HG02938 (cell line): ENCODE results near the gene PIAS3.
A peak's percentile ranks its signal among the peaks of the same experiment; 100 is the strongest.
"Not testable (repeated sequence)": the region's sequence is repeated elsewhere in the genome, so short reads cannot be mapped to it uniquely, and the experiment has no call there.

ENCODE experiments used
- ATAC-seq: cut with Tn5 transposase; IDR thresholded peaks from one replicate; pipeline ENCODE4 v1.9.1; 2021; ENCODE audit warnings: mild to moderate bottlenecking, moderate library complexity; ENCODE audit not compliant: unreplicated experiment

Gene PIAS3

GRCh38 chr1:145826030-145826429 lies 32.9 kb downstream of the PIAS3 start:
- ATAC-seq, result no peak

DNA sequence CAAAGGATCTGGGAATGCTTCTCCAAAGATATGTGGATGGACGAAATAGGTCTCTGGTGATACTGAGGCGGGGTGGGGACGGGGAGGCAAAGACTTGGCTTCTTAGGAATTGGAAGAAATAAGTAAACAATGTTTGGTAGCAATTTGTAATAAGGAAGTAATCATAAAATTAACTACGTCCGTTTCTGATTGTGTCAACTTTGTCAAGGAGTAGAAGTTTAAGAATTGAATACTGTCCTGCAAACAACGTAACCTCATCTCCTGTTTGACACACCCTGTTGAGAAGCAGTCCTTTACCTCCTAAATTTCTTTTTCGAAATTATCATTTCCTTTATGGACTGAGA lies 34.4 kb downstream of the PIAS3 start:
- ATAC-seq, result no peak

DNA sequence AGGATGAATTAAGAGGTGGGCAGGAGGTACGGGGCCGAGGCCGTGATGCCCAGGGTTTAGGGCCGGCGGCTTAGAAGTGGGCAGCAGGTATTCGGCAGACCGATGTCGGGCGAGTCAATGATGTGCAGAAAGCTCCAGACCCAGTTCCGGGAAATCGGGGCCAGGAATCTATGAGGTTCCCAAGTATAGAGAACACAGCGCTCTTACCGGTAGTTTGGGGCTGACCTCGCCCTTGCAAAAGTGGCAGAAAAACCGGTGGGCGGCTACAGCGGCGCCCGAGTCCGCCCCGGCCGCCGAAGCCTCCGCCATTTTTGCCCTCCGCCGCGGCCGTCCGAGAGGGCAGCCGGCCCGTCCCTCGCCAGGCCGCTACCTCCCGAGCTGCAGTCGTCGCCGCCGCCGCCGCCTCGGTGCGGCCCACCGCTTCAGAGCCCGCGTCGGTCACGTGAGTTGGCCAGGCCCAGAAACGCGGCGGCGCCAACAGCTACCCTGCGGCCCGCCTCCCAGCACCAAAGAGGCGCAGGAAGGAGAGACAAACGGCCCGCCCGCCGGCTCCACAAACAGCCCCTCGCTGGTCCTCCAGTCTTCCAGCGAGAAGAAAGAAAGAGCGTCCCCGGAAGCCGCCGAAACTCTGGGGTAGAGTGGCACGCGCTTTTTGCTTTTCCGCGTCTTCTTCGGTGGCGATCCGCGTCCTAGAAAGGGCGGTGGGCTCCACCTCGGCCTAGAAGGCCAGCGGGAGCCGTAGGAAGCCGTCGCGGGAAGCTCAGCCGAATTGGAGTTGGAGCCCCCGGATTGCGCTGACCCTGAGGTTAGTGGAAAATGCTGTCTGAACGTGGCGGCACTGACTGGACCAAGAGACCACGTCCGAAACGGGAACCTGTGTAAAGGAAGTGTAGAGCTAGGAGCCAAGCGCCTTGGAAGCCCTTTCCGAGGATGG lies 35.0 kb downstream of the PIAS3 start, which contains the start of the genes POLR3C and RNF115:
Gene POLR3C (plus strand): TSS at position 636 of the 934 bp plus-strand sequence. CDS start 1,577 bp downstream, outside the sequence.
Gene RNF115 (minus strand): TSS at position 531 of the 934 bp plus-strand sequence. CDS start 222 bp downstream, at position 309.
- peak; percentile 75 for ATAC-seq

GRCh38 chr1:145822779-145823331 lies 36.0 kb downstream of the PIAS3 start:
- not testable (repeated sequence) for ATAC-seq

GRCh38 chr1:145818095-145818494 lies 40.8 kb downstream of the PIAS3 start:
- ATAC-seq, result not testable (repeated sequence)

DNA sequence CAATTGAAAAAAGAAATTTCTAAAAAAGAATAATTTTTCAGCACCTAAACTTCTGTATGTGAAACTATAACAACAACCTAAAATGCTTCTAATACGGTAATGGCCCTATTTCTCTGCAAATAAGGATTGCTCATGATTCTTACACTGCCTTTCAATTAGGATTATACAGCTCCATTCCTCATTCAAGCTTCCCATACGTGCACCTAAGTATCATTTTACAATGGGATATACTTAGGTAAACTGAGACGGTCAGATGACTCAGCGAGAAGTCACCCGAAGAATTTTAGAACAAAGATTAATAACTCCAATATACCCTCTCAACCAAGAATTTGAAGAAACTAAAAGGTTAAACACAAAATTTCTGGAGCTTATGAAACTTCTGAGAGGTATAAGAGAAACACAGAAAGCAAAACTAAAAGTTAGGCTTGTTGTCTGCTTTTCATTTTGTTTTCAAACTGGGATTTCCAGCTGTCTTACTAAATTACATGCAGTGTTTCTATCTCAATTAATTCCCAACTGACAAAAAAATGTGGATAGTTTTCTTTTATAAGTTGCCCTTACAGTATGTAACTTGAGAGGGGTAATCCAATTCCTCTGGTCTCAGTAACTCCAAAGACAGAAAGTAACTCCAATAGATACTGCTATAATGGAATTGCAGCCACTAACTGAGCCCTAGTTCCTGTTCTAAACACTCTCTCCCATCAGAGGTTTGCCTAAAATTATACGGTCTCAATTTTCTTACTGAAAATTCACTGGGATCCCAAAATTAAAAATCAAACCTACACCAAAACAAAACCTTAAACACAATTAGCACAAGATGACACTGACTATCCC lies 45.7 kb downstream of the PIAS3 start:
- not testable (repeated sequence) for ATAC-seq

GRCh38 chr1:145806844-145807243 lies 52.0 kb downstream of the PIAS3 start:
- no peak for ATAC-seq

DNA sequence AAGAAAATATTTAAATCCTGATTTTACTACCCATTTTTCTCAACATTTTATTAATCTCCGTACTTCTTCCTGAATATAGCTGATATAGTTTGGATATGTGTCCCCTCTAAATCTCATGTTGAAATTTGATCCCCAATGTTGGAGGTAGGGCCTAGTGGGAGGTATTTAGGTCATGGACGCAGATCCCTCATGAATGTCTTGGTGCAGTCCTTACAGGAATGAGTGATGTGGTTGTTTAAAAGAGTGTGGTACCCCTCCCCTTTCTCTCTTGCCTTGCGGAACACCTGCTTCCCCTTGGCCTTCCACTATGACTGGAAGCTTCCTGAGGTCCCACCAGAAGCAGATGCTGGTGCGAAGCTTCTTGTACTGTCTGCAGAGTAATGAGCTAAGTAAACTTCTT lies 52.5 kb downstream of the PIAS3 start:
- no peak for ATAC-seq

- no peak for ATAC-seq
Measured at GRCh38 chr1:145805057-145805456, 53.8 kb downstream of the PIAS3 start.

DNA sequence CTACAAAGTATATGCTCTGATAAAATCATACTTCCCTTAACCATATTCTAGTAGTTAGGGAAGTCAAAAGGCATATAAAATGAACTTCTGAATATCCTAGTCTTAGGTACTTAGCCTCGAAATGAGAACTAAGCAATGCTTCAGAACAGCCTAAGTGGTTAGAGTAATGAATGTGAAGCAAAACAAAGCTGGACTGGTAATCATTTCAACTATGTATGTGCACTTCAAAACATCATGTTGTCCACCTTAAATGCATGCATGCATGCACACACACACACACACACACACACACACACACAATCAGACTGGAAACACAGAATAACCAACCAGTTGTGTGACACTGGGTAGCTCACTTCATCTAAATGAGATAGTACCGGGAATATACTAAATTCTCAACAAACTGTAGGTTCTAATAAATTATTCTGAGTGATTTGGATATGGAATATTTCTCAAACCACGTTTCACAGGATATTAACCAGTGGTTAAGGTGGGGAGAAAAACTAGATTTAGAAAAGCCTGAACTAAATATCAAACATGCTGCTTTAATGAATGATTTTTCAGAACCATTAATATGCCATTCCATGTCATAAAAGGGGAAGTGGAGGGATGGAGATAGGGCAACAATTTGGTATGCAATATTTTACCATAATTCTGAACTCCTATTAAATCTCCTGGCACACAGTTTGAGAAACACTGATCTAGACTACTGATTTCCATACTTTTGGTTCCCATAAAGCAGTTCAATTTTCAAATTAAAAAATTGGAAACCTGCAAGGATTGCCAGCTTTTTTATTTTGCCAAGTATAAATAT lies 54.4 kb downstream of the PIAS3 start:
- ATAC-seq, result no peak

GRCh38 chr1:145799806-145800205 lies 59.1 kb downstream of the PIAS3 start:
- ATAC-seq, result no peak
